GM21723 (cell line): ENCODE measurements around the gene PTPN6.

Source experiments
- ATAC-seq: cut with Tn5 transposase; IDR thresholded peaks from one replicate; pipeline ENCODE4 v1.9.1; 2021; ENCODE audit warnings: mild to moderate bottlenecking, moderate library complexity; ENCODE audit not compliant: unreplicated experiment

Gene PTPN6

DNA sequence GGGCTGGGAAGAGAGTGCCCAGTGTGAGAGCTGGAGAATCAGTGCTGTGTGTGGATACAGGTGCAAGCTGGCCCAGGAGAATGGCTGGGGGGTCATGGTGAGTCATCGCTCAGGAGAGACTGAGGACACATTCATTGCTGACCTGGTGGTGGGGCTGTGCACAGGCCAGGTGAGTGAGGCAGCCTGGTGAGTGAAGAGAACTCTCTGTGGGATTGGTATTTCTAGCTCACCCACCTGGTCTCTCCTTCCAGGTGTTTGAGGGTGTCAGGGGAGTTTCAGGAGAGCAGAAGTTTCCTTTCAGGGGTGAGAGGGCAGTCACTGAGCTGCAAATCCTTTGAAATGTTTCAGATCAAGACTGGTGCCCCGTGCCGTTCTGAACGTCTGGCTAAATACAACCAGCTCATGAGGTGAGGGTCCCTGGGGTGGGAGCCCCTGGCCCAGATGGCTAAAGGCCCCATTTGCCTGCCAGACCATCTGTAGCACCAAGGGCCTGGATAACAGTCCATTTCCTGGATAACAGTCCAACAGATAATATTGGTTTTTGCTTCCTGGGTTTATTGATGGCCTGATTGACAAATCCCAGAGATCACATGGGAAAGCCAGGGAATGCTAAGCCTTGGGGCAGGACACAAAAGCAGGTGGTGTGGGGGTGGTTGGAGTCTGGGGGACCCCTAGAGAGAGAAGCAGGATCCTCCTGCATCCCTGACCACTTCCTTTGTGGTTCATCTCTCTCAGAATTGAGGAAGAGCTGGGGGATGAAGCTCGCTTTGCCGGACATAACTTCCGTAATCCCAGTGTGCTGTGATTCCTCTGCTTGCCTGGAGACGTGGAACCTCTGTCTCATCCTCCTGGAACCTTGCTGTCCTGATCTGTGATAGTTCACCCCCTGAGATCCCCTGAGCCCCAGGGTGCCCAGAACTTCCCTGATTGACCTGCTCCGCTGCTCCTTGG lies 28.9 kb upstream of the PTPN6 start:
- no peak for ATAC-seq

DNA sequence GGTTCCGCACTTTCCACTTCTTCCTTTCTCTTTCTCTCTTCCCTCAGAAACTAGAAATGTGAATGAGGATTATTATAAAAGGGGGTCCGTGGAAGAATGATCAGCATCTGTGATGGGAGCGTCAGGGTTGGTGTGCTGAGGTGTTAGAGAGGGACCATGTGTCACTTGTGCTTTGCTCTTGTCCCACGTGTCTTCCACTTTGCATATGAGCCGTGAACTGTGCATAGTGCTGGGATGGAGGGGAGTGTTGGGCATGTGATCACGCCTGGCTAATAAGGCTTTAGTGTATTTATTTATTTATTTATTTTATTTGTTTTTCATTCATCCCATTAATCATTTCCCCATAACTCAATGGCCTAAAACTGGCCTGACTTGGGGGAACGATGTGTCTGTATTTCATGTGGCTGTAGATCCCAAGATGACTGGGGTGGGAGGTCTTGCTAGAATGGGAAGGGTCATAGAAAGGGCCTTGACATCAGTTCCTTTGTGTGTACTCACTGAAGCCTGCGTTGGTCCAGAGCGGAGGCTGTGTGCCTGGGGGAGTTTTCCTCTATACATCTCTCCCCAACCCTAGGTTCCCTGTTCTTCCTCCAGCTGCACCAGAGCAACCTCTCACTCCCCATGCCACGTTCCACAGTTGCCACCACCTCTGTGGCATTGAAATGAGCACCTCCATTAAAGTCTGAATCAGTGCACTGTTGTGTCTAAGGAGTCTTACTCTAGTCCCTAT lies 28.0 kb upstream of the PTPN6 start:
- ATAC-seq = no peak

DNA sequence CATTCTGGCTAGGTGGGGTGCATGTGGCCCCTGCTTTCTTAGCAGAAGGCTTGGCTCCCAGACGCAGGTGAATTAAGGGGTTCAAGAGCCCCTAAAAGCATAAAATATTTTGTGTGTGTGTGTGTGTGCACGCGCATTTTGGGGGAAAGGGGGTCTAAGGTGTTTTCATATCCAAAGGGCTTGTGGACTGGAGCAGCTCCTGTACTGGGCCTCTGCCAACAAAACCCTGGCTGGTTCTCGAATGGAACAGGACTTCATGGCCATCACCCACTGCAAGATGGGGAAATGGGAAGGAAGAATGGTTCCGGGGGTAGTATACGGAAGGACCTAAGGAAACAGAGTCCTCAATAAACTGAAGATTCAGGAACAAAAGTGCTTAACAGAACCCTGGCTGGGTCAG lies 27.3 kb upstream of the PTPN6 start:
- ATAC-seq = no peak

DNA sequence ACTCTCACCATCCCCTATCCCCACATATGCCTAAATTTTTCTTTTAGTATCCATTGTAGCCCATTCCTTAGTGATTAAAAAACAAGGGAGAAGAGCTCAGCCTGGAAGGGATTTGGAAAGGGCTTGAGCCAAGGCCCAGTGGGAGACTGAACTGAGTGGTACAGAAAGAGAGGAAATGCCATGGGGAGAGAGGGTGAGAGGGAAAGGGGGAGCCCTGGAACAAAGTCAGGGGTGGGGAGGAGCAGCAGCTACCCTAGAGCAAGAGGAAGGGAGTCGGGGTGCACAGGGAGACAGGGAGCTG lies 26.0 kb upstream of the PTPN6 start:
- no peak for ATAC-seq

DNA sequence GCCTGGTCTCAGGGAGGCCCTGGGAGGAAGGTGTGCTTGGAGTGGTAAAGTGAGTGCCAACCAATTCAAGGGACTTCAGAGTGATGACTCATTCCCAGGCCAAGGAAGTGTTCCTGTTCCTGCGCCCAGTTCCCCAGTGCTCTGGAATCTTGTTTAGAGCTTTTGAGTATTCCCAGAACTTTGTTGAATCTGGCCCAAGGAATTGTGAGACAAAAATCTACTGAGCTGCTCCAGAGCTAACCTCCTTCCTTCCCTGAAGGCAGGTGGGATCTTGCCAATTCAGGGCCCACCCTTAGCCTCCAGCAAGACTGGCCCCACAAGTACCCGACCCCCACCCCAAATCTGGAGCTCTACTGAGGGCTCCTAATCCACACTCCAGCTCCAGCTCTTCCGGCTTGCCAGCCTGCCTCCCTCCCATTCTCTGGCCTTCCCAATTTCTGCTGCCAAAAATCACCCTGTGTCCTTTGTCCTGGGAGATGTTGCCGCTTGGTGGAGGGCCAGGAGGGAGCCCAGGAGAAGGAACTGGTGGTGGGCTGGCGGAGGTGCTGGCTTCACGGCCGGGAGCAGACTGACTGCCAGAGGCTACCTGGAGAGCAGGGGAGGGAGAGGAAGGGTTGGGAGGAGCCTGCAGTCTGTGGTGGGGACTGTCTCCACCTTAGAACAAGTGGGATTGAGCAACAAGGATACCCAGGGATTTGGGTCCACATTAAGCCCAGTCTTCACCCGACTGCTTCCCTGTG lies 25.4 kb upstream of the PTPN6 start:
- ATAC-seq = no peak

- ATAC-seq = no peak
These were observed 23.7 kb upstream of the PTPN6 start, which contains the start of gene ATN1 for GRCh38 chr12:6927379-6928021. ATN1 (plus strand) TSS chr12:6927959; CDS start chr12:6934002, 6,043 bp downstream.

GRCh38 chr12:6928022-6928702 lies 23.0 kb upstream of the PTPN6 start:
- ATAC-seq = no peak

DNA sequence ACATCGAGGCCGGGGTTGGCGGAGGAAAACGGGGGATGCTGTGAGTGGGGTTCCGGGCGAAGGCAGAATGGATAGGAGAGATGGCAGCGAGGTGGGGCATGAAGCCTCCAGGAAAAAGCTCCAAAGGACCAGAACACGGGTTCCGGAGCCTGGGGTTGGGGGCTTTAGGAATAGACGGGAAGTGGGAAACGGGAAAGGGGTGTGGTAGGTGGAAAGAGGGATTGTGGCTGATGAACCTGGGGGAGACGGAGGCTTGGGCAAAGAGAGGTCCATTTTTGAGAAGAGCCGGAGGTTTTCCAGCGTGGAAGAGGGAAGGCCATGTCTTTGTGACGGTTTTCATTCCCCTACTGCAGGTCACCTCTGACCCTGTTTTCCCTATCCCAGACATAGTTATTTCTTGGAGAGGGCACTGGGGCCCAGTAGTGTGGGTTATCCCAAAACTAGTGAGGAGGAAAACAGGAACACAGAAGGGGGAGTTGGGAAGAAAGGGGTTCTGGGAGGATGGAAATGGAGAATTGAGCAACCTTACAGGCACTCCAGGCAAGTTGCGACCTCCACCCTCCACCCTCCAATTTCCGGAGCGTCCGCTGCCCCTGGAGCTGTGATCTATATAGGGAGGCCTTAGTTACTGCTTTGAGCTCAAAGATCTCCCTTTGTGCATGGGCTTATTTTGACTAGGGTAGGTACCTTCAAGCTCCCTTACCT lies 22.3 kb upstream of the PTPN6 start:
- ATAC-seq = no peak

DNA sequence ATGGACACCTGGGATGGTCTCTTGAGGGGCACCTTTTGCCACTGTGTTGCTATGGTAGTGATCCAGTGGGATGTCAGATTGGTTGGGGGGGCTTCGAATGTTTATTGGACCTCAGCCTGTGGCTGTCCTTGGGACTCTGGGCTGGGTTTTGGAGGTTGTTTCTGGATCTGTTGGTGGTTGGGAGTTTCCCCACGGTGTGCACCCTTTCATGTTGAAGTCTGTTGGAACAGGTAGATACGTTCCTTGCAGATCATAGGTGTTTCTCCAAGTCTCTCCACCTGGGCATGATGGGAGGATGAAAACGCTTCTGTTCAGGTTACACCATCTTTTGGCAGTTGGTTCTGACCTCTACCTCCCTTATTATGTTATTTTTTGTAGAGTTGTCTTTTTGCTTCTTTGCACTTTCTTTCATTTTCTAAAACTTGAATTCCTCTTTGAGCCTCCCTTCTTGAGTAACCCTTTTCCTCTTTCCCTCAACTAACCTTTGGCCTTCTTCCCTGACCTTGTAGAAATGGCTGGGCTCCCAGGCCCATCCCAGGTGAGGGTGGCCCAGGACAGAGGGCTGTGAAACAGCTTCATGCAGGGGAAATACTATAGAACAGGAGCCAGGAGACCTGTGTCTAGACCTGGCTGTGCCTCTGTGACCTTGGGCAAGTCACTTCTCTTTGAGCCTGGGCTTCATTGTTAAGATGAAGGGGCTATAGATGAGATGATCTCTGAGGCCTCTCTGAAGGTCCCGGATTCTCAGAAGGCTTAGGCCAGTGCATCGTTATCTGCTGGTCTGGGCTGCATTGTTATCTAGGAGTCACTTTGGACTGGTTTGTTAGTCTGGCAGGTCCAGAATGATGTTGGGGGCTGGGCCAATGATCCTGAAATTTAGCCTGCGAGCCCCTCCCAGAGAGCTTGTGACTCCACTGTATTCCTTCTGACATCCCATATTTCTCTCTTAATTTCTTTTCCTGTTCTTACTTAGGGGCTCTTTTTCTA lies 21.4 kb upstream of the PTPN6 start:
- no peak for ATAC-seq

- ATAC-seq = no peak
These were observed 18.4 kb upstream of the PTPN6 start for GRCh38 chr12:6932766-6933165.

DNA sequence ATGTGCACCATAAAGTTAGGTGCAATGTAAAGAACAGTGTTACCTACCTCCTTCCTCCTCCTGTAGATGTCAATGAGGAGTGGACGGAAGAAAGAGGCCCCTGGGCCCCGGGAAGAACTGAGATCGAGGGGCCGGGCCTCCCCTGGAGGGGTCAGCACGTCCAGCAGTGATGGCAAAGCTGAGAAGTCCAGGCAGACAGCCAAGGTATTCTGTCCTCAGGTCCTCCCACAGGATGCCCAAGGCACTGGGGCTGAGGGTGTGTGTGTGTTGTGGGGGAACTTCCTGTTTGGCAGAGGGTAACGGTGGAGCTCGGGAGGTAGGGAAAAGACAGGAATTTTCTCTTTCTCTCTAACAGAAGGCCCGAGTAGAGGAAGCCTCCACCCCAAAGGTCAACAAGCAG lies 17.0 kb upstream of the PTPN6 start:
- ATAC-seq = no peak

GRCh38 chr12:6935371-6936193 lies 15.6 kb upstream of the PTPN6 start:
- no peak for ATAC-seq

DNA sequence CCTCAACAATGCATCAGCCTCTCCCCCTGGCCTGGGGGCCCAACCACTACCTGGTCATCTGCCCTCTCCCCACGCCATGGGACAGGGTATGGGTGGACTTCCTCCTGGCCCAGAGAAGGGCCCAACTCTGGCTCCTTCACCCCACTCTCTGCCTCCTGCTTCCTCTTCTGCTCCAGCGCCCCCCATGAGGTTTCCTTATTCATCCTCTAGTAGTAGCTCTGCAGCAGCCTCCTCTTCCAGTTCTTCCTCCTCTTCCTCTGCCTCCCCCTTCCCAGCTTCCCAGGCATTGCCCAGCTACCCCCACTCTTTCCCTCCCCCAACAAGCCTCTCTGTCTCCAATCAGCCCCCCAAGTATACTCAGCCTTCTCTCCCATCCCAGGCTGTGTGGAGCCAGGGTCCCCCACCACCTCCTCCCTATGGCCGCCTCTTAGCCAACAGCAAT lies 14.9 kb upstream of the PTPN6 start:
- no peak for ATAC-seq

DNA sequence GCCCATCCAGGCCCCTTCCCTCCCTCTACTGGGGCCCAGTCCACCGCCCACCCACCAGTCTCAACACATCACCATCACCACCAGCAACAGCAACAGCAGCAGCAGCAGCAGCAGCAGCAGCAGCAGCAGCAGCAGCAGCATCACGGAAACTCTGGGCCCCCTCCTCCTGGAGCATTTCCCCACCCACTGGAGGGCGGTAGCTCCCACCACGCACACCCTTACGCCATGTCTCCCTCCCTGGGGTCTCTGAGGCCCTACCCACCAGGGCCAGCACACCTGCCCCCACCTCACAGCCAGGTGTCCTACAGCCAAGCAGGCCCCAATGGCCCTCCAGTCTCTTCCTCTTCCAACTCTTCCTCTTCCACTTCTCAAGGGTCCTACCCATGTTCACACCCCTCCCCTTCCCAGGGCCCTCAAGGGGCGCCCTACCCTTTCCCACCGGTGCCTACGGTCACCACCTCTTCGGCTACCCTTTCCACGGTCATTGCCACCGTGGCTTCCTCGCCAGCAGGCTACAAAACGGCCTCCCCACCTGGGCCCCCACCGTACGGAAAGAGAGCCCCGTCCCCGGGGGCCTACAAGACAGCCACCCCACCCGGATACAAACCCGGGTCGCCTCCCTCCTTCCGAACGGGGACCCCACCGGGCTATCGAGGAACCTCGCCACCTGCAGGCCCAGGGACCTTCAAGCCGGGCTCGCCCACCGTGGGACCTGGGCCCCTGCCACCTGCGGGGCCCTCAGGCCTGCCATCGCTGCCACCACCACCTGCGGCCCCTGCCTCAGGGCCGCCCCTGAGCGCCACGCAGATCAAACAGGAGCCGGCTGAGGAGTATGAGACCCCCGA lies 14.3 kb upstream of the PTPN6 start:
- ATAC-seq = no peak

DNA sequence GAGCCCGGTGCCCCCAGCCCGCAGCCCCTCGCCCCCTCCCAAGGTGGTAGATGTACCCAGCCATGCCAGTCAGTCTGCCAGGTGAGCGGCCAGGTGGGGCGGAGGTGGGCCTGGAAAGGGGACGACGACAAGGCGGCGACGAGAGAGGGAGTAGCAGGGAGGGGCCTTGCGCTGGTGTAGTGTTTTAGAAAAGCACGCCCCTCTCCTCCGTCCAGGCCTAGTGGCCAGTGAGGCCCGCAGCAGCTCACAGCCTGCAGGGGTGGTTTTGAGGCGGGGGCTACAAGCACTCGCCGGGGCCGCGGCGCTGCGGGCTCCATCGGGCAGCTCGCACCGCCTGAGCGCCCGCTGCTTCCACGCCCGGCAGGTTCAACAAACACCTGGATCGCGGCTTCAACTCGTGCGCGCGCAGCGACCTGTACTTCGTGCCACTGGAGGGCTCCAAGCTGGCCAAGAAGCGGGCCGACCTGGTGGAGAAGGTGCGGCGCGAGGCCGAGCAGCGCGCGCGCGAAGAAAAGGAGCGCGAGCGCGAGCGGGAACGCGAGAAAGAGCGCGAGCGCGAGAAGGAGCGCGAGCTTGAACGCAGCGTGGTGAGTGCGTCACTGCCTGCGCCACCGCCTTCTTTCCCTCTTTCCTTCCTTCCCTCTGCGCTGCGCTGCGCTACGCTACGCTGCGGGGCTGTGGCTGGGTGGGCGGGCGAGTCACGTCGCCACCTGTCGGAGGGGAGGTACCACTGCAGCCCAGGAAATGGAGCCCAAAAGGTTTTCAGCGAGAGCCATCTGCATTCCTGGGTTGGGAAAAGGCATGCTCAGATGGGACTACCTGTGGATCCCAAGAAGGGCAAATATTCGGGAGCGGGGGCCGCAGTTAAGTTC lies 13.4 kb upstream of the PTPN6 start:
- ATAC-seq = peak; percentile 90
